HG02798 (cell line): ENCODE results near the gene UTY.
"Not testable (repeated sequence)": the region's sequence is repeated elsewhere in the genome, so short reads cannot be mapped to it uniquely, and the experiment has no call there.

Source experiments
- ATAC-seq: cut with Tn5 transposase; IDR thresholded peaks from one replicate; pipeline ENCODE4 v1.9.1; 2021; ENCODE audit warnings: mild to moderate bottlenecking; ENCODE audit not compliant: unreplicated experiment, poor library complexity

The UTY gene

GRCh38 chrY:13312966-13313365, 166.9 kb downstream of the UTY start:
- ATAC-seq, result no peak

DNA sequence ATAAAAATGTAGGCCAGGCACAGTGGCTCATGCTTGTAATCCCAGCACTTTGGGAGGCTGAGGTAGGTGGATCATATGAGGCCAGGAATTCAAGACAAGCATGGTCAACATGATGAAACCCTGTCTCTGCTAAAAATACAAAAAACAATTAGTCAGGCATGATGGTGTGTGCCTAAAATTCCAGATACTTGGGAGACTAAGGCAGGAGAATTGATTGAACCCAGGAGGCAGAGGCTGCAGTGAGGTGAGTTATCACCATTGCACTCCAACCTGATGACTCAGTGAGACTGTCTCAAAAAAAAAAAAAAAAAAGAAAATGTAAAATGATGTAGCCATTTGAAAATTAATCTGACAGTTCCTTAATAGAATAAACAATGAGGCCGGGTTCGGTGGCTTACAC, 171.9 kb downstream of the UTY start:
- no peak for ATAC-seq

GRCh38 chrY:13300795-13301194, 179.0 kb downstream of the UTY start:
- ATAC-seq, result no peak

DNA sequence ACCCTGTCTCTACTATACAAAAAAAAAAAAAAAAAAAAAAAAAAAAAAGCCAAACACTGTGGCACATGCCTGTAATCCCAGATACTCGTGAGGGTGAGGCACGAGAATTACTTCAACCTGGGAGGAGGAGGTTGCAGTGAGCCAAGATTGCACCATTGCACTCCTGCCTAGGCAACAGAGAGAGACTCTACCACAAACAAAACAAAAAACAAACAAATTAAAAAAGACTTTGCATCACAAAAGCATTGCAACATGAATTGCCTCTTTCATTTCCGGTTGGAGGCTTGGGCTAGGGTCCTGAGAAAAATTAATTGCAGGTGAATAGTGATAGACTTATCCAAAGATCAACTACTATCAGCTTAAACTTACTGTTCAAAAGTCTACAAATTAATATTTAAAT, 180.4 kb downstream of the UTY start:
- no peak for ATAC-seq

- no peak for ATAC-seq
Observed at GRCh38 chrY:13296176-13296890, 183.5 kb downstream of the UTY start.

DNA sequence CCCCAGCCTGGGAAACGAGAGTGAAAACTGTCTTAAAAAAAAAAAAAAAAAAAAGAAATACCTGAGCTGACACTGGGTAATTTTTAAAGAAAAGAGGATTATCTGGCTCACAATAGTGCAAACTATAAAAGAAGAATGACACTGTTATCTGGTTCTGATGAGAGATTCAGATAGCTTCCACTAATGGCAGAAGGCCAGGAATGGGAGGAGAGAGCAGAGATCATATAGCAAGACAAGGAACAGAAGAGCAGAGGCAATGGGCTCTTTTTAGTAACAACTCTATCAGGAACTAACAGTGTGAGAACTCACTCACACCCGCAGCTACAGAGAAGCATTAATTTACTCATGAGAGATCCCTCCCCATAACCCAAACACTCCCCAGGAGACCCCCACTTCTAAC, 184.8 kb downstream of the UTY start:
- no peak for ATAC-seq

DNA sequence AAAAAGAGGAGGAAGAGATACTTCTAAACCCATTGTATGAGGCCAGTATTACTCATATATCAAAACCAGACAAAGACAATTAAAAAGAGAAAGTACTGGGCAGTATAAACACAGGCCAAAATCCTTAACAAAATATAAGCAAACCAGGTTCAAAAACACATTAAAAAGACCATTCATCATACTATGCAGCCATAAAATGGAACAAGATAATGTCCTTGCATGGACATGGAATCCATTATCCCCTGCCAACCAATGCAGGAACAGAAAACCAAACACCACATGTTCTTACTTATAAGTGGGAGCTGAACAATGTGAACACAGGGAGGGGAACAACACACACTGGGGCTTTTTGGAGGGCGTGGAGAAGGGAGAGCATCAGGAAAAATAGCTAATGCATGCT, 188.6 kb downstream of the UTY start:
- ATAC-seq, result no peak

DNA sequence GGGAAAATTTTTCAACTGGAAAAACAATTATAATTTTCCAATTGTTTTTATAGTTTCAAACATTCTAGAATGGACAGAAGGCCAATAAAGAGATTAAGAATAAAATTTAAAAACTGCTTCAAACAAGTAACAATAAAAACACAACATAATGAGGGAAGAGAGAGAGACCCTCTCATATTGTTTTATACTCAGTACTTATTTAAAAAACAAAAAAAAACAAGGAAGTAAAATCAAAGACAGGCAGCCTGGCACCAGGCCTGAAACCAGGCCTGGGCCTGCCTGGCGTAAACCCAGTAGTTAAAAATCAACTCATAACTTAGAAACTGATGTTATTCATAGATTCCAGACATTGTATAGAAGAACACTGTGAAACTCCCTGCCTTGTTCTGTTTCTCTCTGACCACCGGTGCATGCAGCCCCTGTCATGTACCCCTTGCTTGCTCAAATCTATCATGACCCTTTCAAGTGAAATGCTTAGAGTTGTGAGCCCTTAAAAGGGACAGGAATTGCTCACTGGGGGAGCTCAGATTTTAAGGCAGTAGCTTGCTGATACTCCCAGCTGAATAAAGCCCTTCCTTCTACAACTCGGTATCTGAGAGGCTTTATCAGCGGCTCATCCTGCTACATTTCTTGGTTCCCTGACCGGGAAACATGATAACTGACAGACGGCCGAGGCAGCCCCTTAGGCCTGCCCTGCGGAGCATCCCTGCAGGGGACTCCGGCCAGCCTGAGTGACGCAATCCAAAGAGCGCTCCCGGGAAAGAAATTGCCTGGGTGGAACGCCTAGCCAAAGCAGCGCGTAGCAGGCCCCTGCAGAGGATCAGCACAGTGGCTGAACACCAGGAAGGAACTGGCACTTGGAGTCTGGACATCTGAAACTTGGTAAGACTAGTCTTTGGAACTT, 197.4 kb downstream of the UTY start:
- ATAC-seq, result not testable (repeated sequence)

GRCh38 chrY:13279561-13279960, 200.3 kb downstream of the UTY start:
- ATAC-seq, result no peak

DNA sequence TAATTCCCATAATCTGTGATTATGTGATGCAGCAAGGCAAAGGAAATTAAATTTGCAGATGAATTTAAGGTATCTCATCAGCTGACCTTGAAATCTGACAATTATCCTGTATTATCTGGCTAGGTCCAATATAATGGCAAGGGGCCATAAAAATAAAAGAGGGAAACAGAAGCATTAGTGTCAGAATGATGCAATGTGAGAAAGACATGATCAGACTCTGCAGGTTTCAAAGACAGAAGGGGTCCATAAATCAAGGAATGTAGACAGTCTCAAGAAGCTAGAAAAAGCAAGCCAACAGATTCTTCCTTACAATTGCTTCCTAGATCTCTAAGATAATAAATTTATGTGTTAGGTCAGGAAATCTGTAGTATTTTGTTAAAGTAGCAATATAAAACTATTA, 208.1 kb downstream of the UTY start:
- ATAC-seq, result no peak

- not testable (repeated sequence) for ATAC-seq
Observed at GRCh38 chrY:13253941-13254440, 225.8 kb downstream of the UTY start.

- ATAC-seq, result no peak
Observed at GRCh38 chrY:13250421-13250820, 229.4 kb downstream of the UTY start.

- ATAC-seq, result no peak
Observed at GRCh38 chrY:13243716-13244115, 236.1 kb downstream of the UTY start.

DNA sequence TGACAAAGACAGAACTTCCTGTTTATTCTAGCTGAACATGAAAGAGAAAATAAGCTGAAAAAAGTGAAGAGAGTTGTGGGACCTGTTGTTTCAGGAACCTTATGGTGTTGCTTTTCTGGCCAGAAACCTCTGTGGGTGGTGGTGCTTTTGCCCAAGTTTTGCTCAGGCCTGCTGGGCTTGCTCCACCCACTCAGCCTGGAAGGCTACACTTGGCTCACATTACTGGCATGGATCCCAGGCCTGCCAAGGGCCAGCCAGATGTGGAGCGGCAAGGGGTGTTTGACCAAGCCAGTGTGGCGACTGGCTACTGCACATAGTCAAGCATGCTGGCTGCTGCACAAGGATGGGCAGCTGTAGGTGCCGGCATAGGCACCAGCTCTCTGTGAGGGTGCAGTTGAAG, 245.9 kb downstream of the UTY start:
- ATAC-seq, result no peak

DNA sequence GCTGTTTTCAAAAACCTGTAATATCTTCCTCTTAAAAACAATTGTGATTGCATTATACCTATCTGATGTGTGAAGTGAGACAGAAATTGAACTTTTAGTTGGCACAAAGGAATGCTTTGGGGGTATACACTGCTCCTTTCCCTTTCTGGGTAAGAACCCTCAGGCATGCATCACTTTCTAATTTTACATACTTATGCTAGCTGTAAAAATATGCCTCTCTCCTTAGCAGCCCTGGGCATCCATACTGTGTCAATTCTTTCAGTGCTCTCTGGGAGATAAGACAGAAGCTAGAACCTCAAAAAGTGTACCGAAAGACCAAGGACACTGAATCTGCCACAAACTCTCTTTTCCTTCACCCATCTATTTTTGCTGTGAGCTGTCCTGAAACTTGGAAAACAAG, 246.7 kb downstream of the UTY start:
- ATAC-seq, result no peak

GRCh38 chrY:13227354-13227953, 252.4 kb downstream of the UTY start:
- ATAC-seq, result no peak

GRCh38 chrY:13210961-13211646, 268.7 kb downstream of the UTY start:
- ATAC-seq, result no peak

- no peak for ATAC-seq
Observed at GRCh38 chrY:13205214-13205613, 274.6 kb downstream of the UTY start.
